NCI-H1092 (cell line): ENCODE measurements around the gene RFTN1.

Experiments used
- DNase-seq: peaks from one replicate; lab custom pipeline; 2025; lab: John Stamatoyannopoulos, UW

Gene RFTN1

GRCh38 chr3:16377847-16378302, 135.6 kb downstream of the RFTN1 start:
- no peak for DNase-seq

DNA sequence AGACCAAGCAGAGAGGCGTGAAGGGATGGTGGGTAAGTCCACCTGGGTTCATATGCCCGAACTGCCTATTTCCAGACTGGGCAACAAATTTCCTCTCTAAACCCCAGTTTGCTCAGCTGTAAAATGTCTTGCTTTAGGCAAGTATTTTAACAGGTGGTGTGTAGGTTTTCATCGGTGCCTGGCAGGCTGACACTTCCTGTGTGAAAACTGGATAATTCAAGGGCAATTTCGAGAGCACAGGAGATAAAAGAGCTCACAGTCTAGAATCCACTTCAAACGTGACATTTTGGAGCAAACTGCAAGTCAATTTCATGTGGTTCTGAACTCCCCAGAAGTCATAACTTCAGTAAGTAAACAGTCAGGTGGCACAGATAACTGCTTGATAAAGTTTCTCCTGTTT, 136.3 kb downstream of the RFTN1 start:
- no peak for DNase-seq

DNA sequence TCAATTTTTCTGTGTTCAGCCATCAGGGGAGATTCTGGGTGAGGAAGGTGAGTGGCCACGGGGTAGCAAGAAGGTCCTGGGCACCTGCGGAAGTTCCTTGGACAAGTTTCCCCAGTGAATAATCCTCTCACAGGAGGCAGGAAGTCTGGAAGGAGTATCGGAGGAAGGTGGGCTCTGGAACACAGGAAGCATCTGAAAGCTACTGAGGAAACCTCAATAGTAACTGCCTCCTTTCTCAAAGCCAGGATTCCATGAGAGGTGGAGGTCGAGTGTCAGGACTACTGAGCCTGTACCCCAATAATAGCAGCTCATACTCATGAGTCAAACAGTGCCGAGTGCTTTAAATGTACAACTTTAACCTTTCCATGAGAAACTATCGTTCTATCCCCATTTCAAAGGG, 137.6 kb downstream of the RFTN1 start:
- no peak for DNase-seq

DNA sequence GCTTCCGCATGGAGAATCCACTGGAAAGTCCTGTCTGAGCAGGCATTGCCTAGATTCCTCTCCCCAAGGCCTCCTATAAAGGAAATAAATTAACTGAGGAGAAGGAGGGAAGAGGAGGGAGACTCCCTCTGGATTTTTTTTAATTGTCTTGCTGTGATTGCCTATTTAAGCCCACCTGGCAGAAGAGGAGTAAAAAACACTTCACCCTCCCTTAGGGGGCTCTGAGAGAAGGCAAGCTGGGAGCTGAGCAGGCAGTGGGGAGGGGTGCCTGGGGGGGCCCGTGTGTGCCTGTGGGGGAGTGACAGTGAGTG, 138.6 kb downstream of the RFTN1 start:
- no peak for DNase-seq

DNA sequence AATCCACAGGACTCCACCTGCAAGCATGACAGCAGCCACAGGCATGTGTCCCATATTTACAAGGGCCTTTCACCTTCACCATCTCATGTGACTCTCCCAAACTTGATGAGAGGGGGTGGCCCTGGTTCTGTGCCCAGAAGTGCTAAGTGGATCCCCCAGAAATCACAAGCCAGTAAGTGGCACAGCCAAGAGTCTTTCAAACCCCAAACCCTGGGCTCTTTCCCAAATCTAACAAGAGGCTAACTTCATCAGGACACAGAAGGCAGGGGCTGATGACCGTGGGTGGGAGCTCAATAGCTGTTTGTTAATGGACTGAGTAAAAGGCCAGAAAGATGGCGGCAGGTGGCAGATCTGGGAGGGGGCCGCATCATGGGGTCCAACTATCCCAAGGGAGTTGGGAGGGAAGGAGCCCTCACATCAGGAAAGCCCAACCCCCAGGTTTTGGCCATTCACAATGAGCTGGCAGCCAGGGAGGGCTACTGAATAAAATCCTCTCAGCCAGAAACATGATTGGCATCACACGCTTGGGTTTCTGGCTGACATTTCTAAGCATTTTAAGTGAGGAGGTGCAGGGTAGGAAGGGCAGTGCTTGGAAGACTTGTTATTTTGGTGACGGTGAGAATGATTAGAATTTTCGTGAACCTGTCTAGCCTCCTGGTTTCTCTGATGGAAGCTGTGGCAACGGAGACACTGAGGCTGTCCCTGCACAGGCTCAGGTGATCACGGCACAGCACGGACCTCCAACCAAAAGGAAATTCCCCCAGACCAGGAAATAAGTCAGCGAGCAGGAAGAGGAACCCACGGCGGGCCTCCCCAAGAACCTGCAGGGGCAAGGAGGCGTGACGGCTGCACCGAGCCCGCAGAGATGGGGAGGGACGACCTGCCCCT, 139.2 kb downstream of the RFTN1 start:
- DNase-seq, result no peak

DNA sequence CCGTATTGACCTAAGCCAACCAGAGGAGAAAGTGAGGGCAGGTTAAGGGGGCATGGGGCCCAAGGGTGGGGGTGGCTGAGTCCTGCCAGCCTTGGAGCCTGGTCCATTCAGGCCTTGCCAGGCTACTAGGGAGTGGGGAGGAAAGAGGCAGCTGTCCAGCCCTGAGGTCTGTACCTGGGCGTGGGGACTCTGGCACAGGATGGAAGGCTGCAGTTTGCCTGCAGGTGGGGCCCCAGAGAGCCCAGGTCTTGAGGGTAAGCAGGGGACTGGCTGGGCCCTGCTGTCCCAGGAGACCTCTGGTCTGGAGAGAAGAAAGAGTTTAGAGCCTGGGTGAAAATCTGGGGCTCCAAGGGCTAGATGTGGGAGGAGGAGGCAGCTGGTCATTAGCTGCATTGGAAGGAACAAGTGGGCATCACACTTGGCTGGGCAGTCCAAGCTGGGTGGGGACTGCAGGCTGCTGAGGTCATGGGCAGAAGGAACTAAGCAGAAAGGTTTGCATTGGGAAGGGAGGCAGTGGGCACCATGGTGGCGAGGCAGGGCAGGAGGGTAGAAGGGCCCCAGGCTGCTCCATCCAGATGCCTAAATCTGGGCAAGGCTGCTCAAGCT, 140.1 kb downstream of the RFTN1 start:
- DNase-seq, result no peak

DNA sequence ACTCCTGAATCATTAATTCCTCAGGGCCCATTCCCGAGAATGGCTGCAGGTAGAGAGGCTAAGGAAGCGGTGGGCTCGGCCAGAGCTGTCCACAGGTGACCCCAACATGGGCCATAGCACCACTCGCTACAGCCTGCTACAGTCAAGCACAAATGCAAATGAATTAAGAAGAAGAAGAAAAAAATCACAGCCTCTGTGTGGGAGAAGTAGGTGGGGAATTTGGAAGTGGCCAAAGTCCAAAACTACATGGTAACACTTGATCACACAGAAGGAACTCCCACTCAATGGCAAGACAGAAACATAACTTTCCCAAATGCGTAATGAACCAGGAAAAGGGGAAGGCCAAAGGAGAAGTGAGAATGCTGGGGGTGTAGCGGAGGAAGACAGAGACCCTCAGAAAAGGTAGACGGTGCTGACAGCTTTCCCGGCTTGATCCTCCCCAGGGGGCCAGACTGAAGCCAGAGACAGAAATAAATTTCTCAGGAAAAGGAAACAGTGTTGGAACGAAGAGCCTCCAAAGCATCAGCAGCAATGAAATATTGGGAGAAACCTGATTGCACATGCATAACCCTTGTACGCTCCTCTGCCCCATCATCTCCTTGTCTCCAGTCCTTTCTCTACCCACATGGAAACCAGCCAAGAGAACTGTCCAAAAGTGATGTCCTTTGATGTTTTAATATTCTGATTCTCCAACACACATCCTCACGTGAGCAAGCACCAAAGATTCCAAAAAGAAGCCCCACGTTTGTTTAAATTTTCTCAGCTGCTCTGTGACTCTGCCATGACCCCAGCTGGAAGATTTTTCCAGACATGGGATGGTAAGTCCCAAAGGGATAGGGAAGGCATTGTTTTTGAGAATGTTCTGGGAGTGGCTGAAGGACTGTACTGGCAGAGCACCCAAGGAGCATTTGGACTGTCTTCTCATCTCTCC, 140.9 kb downstream of the RFTN1 start:
- no peak for DNase-seq

DNA sequence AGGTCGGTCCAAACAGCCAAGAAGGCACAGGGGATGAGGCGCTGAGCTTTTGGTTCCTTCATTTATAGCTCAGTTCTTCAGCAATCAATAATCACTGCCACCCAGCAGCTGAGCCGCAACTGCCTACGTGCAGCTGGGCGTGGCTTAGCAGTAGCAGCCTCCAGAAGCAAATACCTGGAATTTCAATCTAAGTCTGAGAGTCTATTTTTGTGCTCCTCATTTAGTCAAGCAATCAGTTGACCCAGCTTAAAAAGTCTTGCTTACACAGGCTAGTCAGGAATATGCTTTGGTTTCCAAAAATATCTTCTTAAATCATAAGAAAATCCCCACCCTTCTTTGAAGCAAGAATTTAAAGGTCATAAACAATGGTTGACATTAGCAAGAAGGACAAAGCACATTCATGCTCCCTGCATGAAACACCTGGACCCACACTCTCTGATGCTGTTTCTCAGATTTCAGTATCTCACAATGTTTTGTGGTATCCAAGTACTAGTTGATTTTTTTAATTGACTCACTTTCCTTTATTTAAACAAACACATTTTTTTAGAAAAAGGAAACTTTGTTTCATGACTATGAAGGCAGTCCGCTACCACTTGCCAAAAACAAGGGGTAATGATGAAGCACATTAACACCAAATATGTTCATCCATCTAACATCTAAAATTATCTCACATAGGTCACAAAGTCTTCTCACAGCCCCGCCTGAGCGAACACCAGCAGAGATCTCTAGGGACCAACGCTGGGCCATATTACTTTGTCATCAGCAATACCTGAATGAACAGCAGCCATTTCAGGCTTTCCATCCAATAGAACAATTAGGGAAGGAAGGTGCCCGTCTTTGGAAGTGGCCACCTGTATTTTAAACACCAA, 142.4 kb downstream of the RFTN1 start:
- no peak for DNase-seq

GRCh38 chr3:16370503-16370871, 143.0 kb downstream of the RFTN1 start:
- DNase-seq, result no peak

DNA sequence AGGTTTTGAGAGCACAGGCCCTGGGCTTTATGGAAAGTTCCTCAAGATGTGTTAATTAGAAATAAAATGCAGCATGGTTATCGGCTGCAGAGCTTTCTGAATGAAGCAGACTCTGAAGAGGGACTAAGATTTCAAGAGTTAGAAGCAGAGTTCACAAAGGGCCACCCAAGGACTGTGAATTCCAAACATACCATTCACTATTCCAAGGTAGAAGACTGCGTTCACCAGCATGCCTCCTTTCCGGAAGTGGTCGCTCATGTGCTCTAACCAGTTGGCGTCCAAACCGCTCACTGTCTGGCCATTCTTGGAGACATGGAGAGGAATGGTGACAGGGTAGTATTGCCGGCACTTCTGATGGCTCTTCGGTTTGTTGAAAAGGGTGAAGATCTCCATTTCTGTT, 143.6 kb downstream of the RFTN1 start:
- no peak for DNase-seq

DNA sequence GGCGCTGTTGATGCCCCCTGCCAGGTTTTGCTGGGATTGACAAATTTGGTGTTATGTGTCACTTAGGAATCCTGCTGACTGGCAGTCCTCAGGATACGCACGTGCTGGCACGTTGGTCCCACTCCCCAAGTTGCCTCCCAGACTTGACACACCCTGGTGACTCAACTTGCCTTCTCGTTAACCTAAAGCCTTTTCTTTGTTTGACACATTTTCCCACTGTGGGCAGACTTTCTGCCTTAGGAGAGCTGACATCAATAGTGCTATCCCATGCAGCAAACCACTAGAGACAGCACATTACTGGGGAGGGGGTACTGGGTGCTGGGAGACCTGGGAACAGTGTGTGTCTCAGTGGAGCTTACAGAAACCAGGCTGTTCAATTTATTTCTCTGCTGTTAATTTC, 144.2 kb downstream of the RFTN1 start:
- no peak for DNase-seq

DNA sequence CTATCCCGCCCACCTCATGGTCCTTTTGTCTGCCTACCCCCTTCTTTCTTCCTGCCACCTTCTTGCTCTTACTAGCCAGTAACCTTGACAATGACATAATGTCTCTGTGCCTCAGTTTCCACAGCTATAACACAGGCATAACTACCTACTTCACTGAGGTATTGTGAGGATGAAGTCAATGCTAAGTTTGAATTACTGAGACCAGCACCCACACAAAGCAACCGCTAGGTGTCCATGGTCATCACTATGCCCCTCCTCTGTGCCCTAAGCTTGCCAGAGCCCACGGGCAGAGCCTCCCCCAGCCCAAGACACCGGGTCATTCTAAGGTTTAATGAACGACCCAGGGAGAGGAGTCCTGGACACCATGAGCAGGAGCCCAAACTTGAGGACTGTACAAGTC, 146.9 kb downstream of the RFTN1 start:
- DNase-seq, result no peak

DNA sequence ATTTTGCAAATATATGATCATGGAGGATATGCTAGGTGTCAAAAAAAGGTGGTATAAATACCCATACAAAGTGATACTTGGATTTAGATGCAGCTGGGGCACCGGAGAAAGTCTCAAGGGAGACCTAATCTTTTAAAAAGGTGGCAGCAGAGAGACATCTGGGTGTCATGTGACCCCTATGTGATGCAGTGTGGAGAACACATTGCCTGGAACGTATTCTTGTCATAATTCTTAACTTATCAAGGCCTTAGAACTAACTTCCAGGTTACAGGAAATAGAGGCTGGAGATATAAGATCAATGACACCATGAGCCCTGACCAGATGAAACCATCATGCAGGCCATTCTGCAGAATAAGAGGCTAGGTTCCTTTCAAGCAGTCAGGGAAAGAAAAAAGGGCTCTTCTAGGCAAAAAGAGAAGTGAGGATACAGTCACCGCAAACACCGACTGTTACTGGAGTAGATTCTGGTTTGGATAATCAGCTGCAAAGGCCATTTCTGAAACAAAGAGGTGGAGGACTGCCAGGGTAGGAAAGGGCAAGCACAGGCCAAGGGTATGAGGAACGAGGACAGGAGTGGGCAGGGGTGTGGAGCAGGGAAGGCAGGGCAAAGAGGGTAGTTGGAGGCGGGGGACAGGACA, 147.9 kb downstream of the RFTN1 start:
- no peak for DNase-seq

- DNase-seq, result no peak
Observed at GRCh38 chr3:16364963-16365362, 148.5 kb downstream of the RFTN1 start.

DNA sequence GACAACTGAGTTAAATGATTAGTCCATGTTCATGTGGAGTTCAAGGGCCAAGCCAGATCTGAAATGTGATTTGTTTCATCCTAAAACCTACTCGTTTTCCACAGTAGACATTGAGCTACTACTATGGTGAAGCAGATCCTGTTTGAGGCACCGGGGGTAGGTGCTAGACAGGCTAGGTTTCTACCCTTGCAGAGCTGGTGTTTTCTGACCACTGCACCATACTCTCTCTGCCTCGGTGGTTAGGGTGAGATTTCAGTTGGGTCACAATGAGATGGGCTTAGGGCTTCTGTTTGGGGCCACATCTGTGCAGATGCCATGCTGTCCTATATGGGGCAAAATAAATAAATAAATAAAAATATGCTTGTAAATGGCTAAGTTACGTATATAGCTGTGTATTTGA, 149.2 kb downstream of the RFTN1 start:
- no peak for DNase-seq

DNA sequence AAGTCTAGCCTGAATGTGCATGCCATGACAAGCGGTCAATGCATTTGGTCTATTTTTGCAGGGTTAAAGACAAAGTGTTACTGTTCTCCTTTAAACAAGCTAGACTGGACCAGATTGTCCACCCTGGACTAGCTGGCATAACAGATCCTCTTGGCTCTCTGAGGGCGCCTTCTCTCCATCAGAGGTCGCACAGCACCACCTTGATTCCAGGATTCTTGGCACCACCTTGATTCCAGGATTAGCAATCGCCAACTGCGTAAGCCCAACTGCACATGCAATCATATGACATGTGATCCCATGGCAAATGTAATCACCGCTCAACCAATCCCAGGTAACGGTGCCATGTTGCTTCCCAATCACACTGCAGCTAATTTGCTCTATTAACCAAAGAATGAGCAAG, 149.9 kb downstream of the RFTN1 start:
- no peak for DNase-seq

DNA sequence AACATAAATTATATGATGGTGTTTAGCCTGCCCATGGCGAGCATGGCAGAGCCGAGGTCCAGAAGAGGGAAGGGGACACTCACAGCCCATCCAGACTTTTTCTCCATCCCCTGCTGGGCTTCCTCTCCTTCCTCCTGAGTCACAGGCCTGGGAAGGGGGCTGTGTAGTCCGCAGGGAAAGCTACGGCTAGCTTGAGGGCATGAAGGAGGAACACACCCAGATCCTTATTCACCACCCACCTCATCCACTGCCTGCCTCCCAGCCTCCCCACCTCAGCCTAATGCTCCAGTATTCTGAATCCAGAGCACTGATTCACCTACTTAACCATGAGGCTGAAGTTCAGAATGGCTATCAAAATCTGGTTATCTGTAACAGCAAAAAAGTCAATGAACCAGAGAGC, 150.7 kb downstream of the RFTN1 start:
- no peak for DNase-seq

DNA sequence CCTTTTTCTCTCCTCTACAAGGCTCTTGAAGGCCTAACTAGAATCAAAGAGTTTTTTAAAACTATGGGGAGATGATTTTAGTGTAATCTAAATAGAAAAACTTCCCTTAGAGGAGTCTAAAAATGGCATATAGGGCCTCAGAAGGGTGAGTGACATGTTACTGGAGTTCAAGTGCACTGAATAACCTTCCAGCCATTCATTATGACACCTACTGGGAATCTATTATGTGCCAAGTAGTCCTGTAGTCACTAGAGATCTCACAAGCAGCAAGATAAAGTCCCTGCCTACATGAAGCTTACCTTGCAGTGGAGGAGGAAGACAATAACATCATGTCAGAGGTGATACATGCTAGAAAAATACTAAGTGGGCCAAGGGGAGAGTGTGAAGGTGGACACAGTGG, 152.4 kb downstream of the RFTN1 start:
- no peak for DNase-seq

DNA sequence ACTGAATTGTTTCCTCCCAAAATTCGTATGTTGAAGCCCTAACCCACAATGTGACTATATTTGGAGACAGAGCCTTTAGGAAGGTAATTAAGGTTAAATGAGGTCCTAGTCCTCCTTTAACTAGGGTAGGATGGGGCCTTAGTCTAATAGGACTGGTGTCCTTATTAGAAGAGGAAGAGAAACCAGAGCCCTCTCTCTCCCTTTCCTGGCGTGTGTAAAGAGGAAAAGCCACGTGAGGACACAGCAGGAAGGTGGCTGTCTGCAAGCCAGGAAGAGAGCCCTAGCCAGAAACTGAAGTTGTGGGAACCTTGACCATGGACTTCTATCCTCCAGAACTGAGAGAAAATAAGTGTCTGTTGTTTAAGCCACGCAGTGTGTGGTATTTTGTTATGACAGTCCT, 154.2 kb downstream of the RFTN1 start:
- DNase-seq, result no peak

DNA sequence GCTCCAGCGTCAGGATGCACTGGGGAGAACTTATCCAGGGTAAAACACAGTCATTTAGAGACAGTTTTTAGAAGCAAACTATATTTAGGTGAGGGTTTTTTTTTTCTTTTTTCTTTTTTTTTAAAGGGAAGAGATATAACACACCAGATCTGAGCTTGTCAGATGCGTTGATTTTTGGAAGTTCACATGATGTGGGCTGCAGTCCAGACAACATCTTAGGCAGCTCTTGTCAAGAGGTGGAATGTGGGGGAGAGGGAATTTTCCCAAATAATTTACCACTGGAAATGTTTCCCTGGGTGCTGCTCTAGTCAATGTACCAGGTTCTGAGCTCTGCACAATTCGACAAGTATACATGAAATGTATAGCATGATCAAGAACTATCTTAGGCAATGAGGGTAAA, 155.2 kb downstream of the RFTN1 start:
- DNase-seq, result no peak
